Neuronal stem cell (in vitro differentiated cells): Measurements from ENCODE around the gene WHAMM.
"Not testable (repeated sequence)": the region's sequence is repeated elsewhere in the genome, so short reads cannot be mapped to it uniquely, and the experiment has no call there.

Source experiments
- DNase-seq: peaks from one replicate; pipeline ENCODE4 v3.0.0-alpha.2; 2013; ENCODE audit warnings: low spot score
- H2AFZ ChIP-seq: one replicate; pipeline ENCODE4 v1.6.1; 2013; ENCODE audit warnings: mild to moderate bottlenecking, low read length, inconsistent platforms
- H2AK5ac ChIP-seq: 2 replicates; pipeline ENCODE4 v1.6.1; 2013; ENCODE audit warnings: low read depth, mild to moderate bottlenecking, inconsistent platforms, low read length, moderate library complexity, mixed read lengths
- H2BK120ac ChIP-seq: 2 replicates; pipeline ENCODE4 v1.6.1; 2013; ENCODE audit warnings: low read depth, mild to moderate bottlenecking, inconsistent platforms, low read length, moderate library complexity, mixed read lengths
- H2BK12ac ChIP-seq: one replicate; pipeline ENCODE4 v1.6.1; 2013; ENCODE audit warnings: low read length, inconsistent platforms
- H2BK15ac ChIP-seq: 2 replicates; pipeline ENCODE4 v1.6.1; 2013; ENCODE audit warnings: mild to moderate bottlenecking, low read length, inconsistent platforms, mixed read lengths
- H2BK5ac ChIP-seq: one replicate; pipeline ENCODE4 v1.6.1; 2013; ENCODE audit warnings: inconsistent platforms, mild to moderate bottlenecking, low read length, moderate library complexity
- H3K14ac ChIP-seq: one replicate; pipeline ENCODE4 v1.6.1; 2013; ENCODE audit warnings: low read length, inconsistent platforms
- H3K18ac ChIP-seq: 2 replicates; pipeline ENCODE4 v1.6.1; 2013; ENCODE audit warnings: low read length, inconsistent platforms
- H3K23ac ChIP-seq: 2 replicates; pipeline ENCODE4 v1.6.1; 2013; ENCODE audit warnings: low read depth, mild to moderate bottlenecking, mixed read lengths, low read length, inconsistent platforms; ENCODE audit not compliant: poor library complexity
- H3K27ac ChIP-seq: replicated peaks from 3 replicates; pipeline ENCODE4 v1.5.1; 2013; ENCODE audit warnings: low read length, inconsistent platforms
- H3K27me3 ChIP-seq, 3 experiments: 2 replicates each; pipeline ENCODE4 v1.6.1; 2013; ENCODE audit warnings: low read length in 3 of 3, mild to moderate bottlenecking in 2 of 3, inconsistent platforms in 1 of 3, low read depth in 1 of 3, mixed read lengths in 1 of 3, moderate library complexity in 1 of 3; ENCODE audit not compliant: control insufficient read depth in 3 of 3, insufficient read depth in 3 of 3
- H3K36me3 ChIP-seq, 2 donors: replicated peaks in 1 of 2; 2 replicates each; pipeline ENCODE4 v1.6.1; 2013; ENCODE audit warnings: low read length in 2 of 2; ENCODE audit not compliant: control insufficient read depth in 2 of 2, insufficient read depth in 2 of 2
- H3K4ac ChIP-seq: 2 replicates; pipeline ENCODE4 v1.6.1; 2013; ENCODE audit warnings: inconsistent platforms, mild to moderate bottlenecking, low read length, moderate library complexity
- H3K4me1 ChIP-seq, 2 donors: 1 replicate in 1 of 2; 2 replicates in 1 of 2; pipeline ENCODE4 v1.6.1; 2013; ENCODE audit warnings: low read length in 2 of 2, low read depth in 1 of 2; ENCODE audit not compliant: control insufficient read depth in 2 of 2, insufficient read depth in 1 of 2
- H3K4me2 ChIP-seq: one replicate; pipeline ENCODE4 v1.6.1; 2013; ENCODE audit warnings: mild to moderate bottlenecking, low read length, inconsistent platforms; ENCODE audit not compliant: insufficient read depth, poor library complexity, severe bottlenecking
- H3K4me3 ChIP-seq, 2 donors: 2 replicates each; pipeline ENCODE4 v1.5.1; 2013; ENCODE audit warnings: low read length in 2 of 2, mild to moderate bottlenecking in 2 of 2, inconsistent platforms in 1 of 2, moderate library complexity in 1 of 2
- H3K79me1 ChIP-seq: one replicate; pipeline ENCODE4 v1.6.1; 2013; ENCODE audit warnings: low read depth, mild to moderate bottlenecking, inconsistent platforms, low read length, moderate library complexity
- H3K9ac ChIP-seq: one replicate; pipeline ENCODE4 v1.6.1; 2013; ENCODE audit warnings: mild to moderate bottlenecking, low read depth, low read length, inconsistent platforms; ENCODE audit not compliant: poor library complexity
- H3K9me3 ChIP-seq, 2 donors: replicated peaks in 1 of 2; 2 replicates each; pipeline versions ENCODE3 to v1.6.1; 2013; ENCODE audit warnings: low read length in 2 of 2, mild to moderate bottlenecking in 2 of 2, inconsistent platforms in 1 of 2, low read depth in 1 of 2, mixed read lengths in 1 of 2, moderate library complexity in 1 of 2; ENCODE audit not compliant: control insufficient read depth in 2 of 2, insufficient read depth in 1 of 2
- H4K8ac ChIP-seq: one replicate; pipeline ENCODE4 v1.6.1; 2013; ENCODE audit warnings: low read depth, mild to moderate bottlenecking, inconsistent platforms, low read length, moderate library complexity
- H4K91ac ChIP-seq: one replicate; pipeline ENCODE4 v1.6.1; 2013; ENCODE audit warnings: low read length, low read depth, mild to moderate bottlenecking, inconsistent platforms; ENCODE audit not compliant: poor library complexity
- whole genome bisulfite sequencing, 2 donors: extraction: QIAGEN DNeasy Blood & Tissue Kit; methylation state at CpG; one replicate each; pipeline ENCODE4 v1.1.7; 2013; ENCODE audit warnings: missing lambda C conversion rate in 2 of 2, mixed read lengths in 1 of 2; ENCODE audit not compliant: insufficient read length in 2 of 2, insufficient replicate concordance in 1 of 2; ENCODE audit errors: extremely low coverage in 2 of 2; 5-methylcytosine and 5-hydroxymethylcytosine counted together

Gene WHAMM

GRCh38 chr15:82812994-82813393 lies 3.6 kb downstream of the WHAMM start:
- Histone ChIP-seq H3K27me3 (no peaks in the 10 kb centered on the region), H3K4me2 (no peak overlapping the region), H3K27ac (no peak overlapping the region), H3K9ac (no peak overlapping the region), H3K23ac (no peak overlapping the region), H3K14ac (no peak overlapping the region), H3K18ac (no peak overlapping the region), H3K36me3 (peaks cover 2 to 50% of the 10 kb centered on the region in 2 donors), H3K4ac (no peak overlapping the region), H2BK120ac (no peak overlapping the region), H2BK12ac (no peak overlapping the region), H2AK5ac (no peak overlapping the region), H3K4me3 (no peak overlapping the region), H4K8ac (no peak overlapping the region), H3K79me1 (no peaks in the 10 kb centered on the region), H4K91ac (no peak overlapping the region), H2BK15ac (no peak overlapping the region), H2BK5ac (no peak overlapping the region), H2AFZ (no peak overlapping the region), H3K4me1 (peaks cover 2 to 6% of the 10 kb centered on the region in 2 donors), H3K9me3 (no peaks in the 10 kb centered on the region)
- no peak for DNase-seq
- WGBS, 2 donors, result no CpG with 5 or more reads among the region's 4 CpGs

- Histone ChIP-seq H4K8ac (no peak overlapping the region), H3K4me1 (no peaks in the 10 kb centered on the region), H2AFZ (no peak overlapping the region), H3K79me1 (no peaks in the 10 kb centered on the region), H3K14ac (no peak overlapping the region), H4K91ac (no peak overlapping the region), H2BK5ac (no peak overlapping the region), H2BK120ac (no peak overlapping the region), H3K4me2 (no peak overlapping the region), H3K18ac (no peak overlapping the region), H3K9me3 (peaks cover 0 to 9% of the 10 kb centered on the region in 2 donors), H3K9ac (no peak overlapping the region), H3K23ac (no peak overlapping the region), H3K27me3 (no peaks in the 10 kb centered on the region), H2BK15ac (no peak overlapping the region), H3K27ac (no peak overlapping the region), H3K4ac (no peak overlapping the region), H3K4me3 (no peak overlapping the region), H3K36me3 (peaks cover 3 to 86% of the 10 kb centered on the region in 2 donors), H2BK12ac (no peak overlapping the region), H2AK5ac (no peak overlapping the region)
- DNase-seq, result no peak
These were observed 10.7 kb downstream of the WHAMM start for GRCh38 chr15:82820128-82820527.

DNA sequence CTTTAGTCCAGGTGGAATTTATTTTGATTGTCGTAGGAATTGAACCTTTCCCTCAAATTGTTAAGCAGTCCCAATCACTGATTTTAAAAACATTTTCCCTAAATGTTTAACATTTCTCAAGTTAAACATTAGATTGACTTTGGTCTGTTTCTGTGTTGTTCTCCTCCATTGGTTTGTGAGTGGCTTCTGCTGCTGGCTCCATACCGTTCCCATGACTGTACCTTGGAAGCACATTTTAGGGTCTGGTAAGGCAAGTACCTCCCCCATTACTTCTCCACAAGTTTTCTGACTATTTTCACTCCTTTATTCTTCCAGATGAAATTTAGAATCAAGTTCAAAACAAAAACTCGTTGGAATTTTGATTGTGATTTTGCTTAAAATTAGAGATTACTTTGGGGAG lies 12.0 kb downstream of the WHAMM start:
- H3K9me3 ChIP-seq, DNase-seq, H3K79me1 ChIP-seq, H3K9ac ChIP-seq, H2BK5ac ChIP-seq, H4K91ac ChIP-seq, H3K4ac ChIP-seq, H3K4me1 ChIP-seq, H2BK120ac ChIP-seq, H3K23ac ChIP-seq, H3K4me2 ChIP-seq, H3K27ac ChIP-seq, H3K18ac ChIP-seq, H2AFZ ChIP-seq, H2BK12ac ChIP-seq, H2BK15ac ChIP-seq, H3K4me3 ChIP-seq, H3K14ac ChIP-seq, H3K27me3 ChIP-seq, H4K8ac ChIP-seq, H2AK5ac ChIP-seq: not testable (repeated sequence)
- H3K36me3 ChIP-seq, result peaks cover 4 to 85% of the 10 kb centered on the region in 2 donors
- no CpG with 5 or more reads among the region's 3 CpGs for whole genome bisulfite sequencing, 2 donors

- H3K23ac ChIP-seq, H3K9me3 ChIP-seq, H3K4ac ChIP-seq, H3K4me2 ChIP-seq, H4K91ac ChIP-seq, H3K14ac ChIP-seq, H3K9ac ChIP-seq, H3K79me1 ChIP-seq, DNase-seq, H2AFZ ChIP-seq, H3K27ac ChIP-seq, H4K8ac ChIP-seq, H3K4me1 ChIP-seq, H2BK12ac ChIP-seq, H2BK5ac ChIP-seq, H3K4me3 ChIP-seq, H2BK15ac ChIP-seq, H2AK5ac ChIP-seq, H2BK120ac ChIP-seq, H3K27me3 ChIP-seq, H3K18ac ChIP-seq: not testable (repeated sequence)
- H3K36me3 ChIP-seq, result peaks cover 5 to 85% of the 10 kb centered on the region in 2 donors
These were observed 12.4 kb downstream of the WHAMM start for GRCh38 chr15:82821851-82822250.
